ENCODE results near the gene SHANK3.

Gene SHANK3

GRCh38 chr22:50673231-50674129, 857 bp downstream of the SHANK3 start:
- TF ChIP-seq CTCF (conservative IDR thresholded peaks at IDR 0.05), result no peak
- no peak for TF ChIP-seq ZFX (IDR thresholded peaks at IDR 0.05)
- no peak overlapping the region for H3K27ac ChIP-seq

GRCh38 chr22:50674130-50674500, 1.5 kb downstream of the SHANK3 start:
- H3K27ac ChIP-seq, result no peak overlapping the region
- TF ChIP-seq ZFX (IDR thresholded peaks at IDR 0.05) (no peak), CTCF (conservative IDR thresholded peaks at IDR 0.05) (no peak)

GRCh38 chr22:50674606-50675552, 2.3 kb downstream of the SHANK3 start:
- TF ChIP-seq ZFX (IDR thresholded peaks at IDR 0.05), result no peak
- TF ChIP-seq CTCF (conservative IDR thresholded peaks at IDR 0.05), result no peak
- H3K27ac ChIP-seq, result peak overlapping the region; percentile 20; the same call in 1 of the 2 replicates

GRCh38 chr22:50675553-50676179, 3.0 kb downstream of the SHANK3 start:
- no peak overlapping the region for H3K27ac ChIP-seq
- TF ChIP-seq ZFX (IDR thresholded peaks at IDR 0.05) (no peak), CTCF (conservative IDR thresholded peaks at IDR 0.05) (no peak)

GRCh38 chr22:50676180-50676636, 3.6 kb downstream of the SHANK3 start:
- TF ChIP-seq ZFX (IDR thresholded peaks at IDR 0.05) (no peak), CTCF (conservative IDR thresholded peaks at IDR 0.05) (no peak)
- H3K27ac ChIP-seq, result no peak overlapping the region

- no peak overlapping the region for H3K27ac ChIP-seq
- TF ChIP-seq CTCF (conservative IDR thresholded peaks at IDR 0.05), result no peak
- TF ChIP-seq ZFX (IDR thresholded peaks at IDR 0.05), result no peak
These were observed 4.3 kb downstream of the SHANK3 start for GRCh38 chr22:50676661-50677492.
